CD4-positive, CD25-positive, alpha-beta regulatory T cell (primary cell): ENCODE measurements around the gene SLC5A12. TPM values are rescaled to one million over a fixed set of nuclear protein-coding genes. Genes with fewer than 3 reads are reported as not detected.

ENCODE experiments used
- polyA plus RNA-seq, 4 donors: library from polyadenylated mRNA; unstranded; fragments of 300-500 nt; fragmentation: Illumina TruSeq; gene quantifications; one replicate each; pipeline ENCODE4 v1.2.3, GENCODE V29; 2021
- total RNA-seq: library from RNA; stranded (reverse); gene quantifications from one replicate; pipeline ENCODE4 v1.2.3, GENCODE V29; 2022

The SLC5A12 gene
- total and polyA plus RNA-seq, 5 donors from 2014 or later: not detected

Other genes with a start within 250 kb of the SLC5A12 start
- gene MUC15, start 149.8 kb downstream of the SLC5A12 start, total RNA-seq: not detected
- not detected for gene MUC15, start 149.8 kb downstream of the SLC5A12 start, polyA plus RNA-seq